OCI-LY3 (cell line): ENCODE data around the gene CTDP1.

Source experiments
- CTCF ChIP-seq: fragments of 200-600, 300-600 bp; sonication (generic); IDR thresholded peaks from 2 replicates; pipeline ENCODE4 v1.5.1; 2014; ENCODE audit warnings: antibody characterized with exemption, low read length, low read depth
- EZH2phosphoT487 ChIP-seq: fragments of 200-600 bp; shearing (Covaris generic); IDR thresholded peaks from 2 replicates; pipeline ENCODE4 v1.6.1; 2018; ENCODE audit warnings: antibody characterized with exemption, mixed run types, low read depth

- TF ChIP-seq CTCF (no peak), EZH2phosphoT487 (no peak)
Measured at GRCh38 chr18:79781331-79781941, 101.8 kb downstream of the CTDP1 start.
